AG09309 (cell line): ENCODE results near the gene HID1.

Experiments used
- DNase-seq: peaks from one replicate; pipeline ENCODE4 v3.0.0-alpha.2; 2010; ENCODE audit warnings: low read depth
- H3K4me3 ChIP-seq: 2 replicates; pipeline ENCODE4 v1.5.1; 2011; ENCODE audit warnings: mild to moderate bottlenecking, low read depth, low read length, moderate library complexity; ENCODE audit not compliant: control insufficient read depth
- TF ChIP-seq, protein P1 (sequence below): IDR thresholded peaks from 2 replicates; pipeline ENCODE4 v1.5.1; 2011; ENCODE audit warnings: mild to moderate bottlenecking, low read depth, low read length, inconsistent platforms; ENCODE audit not compliant: insufficient read depth, control insufficient read depth; ENCODE audit errors: missing control alignments

The HID1 gene

GRCh38 chr17:74951065-74951464, 21.5 kb downstream of the HID1 start:
- no peak for DNase-seq
- H3K4me3 ChIP-seq, result no peak overlapping the region
- TF ChIP-seq, protein P1, sequence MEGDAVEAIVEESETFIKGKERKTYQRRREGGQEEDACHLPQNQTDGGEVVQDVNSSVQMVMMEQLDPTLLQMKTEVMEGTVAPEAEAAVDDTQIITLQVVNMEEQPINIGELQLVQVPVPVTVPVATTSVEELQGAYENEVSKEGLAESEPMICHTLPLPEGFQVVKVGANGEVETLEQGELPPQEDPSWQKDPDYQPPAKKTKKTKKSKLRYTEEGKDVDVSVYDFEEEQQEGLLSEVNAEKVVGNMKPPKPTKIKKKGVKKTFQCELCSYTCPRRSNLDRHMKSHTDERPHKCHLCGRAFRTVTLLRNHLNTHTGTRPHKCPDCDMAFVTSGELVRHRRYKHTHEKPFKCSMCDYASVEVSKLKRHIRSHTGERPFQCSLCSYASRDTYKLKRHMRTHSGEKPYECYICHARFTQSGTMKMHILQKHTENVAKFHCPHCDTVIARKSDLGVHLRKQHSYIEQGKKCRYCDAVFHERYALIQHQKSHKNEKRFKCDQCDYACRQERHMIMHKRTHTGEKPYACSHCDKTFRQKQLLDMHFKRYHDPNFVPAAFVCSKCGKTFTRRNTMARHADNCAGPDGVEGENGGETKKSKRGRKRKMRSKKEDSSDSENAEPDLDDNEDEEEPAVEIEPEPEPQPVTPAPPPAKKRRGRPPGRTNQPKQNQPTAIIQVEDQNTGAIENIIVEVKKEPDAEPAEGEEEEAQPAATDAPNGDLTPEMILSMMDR, result no peak

DNA sequence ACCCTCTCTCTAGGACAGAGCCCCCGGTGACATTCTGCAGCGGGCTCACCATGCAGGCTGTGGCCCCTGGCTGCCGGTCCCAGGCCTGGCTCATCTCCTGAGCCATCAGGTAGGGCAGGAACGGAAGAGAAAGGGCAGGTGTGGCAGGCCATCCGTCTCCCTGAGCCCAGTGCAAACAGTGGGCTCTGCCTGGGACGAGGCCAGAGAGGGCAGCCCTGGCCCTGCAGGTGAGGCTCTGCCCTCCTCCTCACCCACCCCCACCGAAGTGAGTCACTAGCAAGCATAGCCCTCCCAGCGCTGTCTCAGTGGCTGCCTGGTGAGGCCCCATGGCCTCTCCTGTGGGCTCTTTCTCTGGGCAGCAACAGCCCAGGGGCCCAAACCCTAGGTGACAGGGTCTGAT, 22.4 kb downstream of the HID1 start:
- TF ChIP-seq, protein P1, result no peak
- no peak overlapping the region for H3K4me3 ChIP-seq
- DNase-seq, result no peak

DNA sequence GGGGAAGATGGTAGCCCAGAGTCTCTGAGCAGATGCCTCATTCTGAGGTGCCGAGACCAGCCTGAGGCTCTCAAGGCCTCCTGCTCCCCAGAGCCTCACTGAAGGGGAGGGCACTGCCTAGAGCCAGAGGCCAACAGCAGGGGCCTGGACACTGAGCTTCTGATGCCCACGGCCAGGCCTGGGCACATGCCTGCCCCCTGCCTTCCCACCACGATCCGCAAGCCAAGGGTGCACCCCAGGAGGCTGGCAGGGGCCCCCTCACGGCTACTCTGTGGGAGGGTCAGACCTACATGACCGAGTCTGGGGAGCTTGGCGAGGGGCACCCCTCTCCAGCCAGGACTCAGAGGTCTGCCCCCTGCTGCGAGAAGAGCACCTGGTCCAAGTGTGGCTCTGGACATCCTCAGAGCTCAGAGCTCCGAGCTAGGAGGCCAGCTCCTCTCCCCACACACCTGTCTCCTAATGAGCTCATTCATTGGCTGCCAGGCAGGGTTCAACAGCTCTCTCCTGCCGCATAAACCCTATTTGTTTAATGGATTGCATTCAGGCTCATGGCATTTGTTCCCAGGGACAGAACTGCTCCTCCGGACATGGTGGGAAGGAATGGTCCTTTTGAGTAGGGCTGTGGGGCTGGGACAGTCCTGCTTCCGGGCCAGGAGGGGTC, 23.0 kb downstream of the HID1 start:
- no peak overlapping the region for H3K4me3 ChIP-seq
- DNase-seq, result no peak
- TF ChIP-seq, protein P1, result no peak

DNA sequence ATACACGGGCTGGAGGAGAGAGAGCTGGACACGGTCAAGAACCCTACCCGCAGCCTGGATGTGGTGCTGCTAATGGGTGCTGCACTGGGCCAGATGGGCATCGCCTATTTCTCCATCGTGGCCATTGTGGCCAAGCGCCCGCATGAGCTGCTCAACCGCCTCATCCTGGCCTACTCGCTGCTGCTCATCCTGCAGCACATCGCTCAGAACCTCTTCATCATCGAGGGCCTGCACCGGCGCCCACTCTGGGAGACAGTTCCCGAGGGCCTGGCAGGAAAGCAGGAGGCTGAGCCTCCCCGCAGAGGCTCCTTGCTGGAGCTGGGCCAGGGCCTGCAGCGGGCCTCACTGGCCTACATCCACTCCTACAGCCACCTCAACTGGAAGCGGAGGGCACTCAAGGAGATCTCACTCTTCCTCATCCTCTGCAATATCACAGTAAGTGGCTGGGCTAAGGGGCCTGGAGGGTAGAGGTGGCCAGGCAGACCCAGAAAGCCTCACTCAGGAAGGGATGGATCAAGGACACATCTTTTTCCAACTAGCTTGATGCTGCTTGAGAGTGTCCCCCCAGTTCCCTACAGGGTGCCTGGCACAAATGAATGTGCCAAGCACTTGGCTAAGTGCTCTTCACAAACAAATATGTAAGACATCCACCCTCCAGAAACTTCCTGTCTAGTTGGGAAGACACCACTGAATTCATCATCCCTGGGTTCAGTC, 25.4 kb downstream of the HID1 start:
- DNase-seq, result no peak
- H3K4me3 ChIP-seq, result no peak overlapping the region
- TF ChIP-seq, protein P1, result no peak

DNA sequence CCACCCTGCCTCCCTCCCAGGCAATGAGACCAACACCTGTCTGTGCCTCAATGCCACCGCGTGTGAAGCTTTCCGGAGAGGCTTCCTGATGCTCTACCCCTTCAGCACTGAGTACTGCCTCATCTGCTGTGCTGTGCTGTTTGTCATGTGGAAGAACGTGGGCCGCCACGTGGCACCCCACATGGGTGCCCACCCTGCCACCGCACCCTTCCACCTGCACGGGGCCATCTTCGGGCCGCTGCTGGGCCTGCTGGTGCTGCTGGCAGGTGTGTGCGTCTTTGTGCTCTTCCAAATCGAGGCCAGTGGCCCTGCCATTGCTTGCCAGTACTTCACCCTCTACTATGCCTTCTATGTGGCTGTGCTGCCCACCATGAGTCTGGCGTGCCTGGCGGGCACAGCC, 25.9 kb downstream of the HID1 start:
- TF ChIP-seq, protein P1, result no peak
- no peak for DNase-seq
- H3K4me3 ChIP-seq, result no peak overlapping the region

- no peak for DNase-seq
These were observed 27.0 kb downstream of the HID1 start for GRCh38 chr17:74945543-74945942.

More at GRCh38 chr17:74945543-74945942, 27.0 kb downstream of the HID1 start:
- H3K4me3 ChIP-seq, result no peak overlapping the region
- TF ChIP-seq, protein P1, result no peak
